ENCODE results near the gene GPR17.

Gene GPR17

DNA sequence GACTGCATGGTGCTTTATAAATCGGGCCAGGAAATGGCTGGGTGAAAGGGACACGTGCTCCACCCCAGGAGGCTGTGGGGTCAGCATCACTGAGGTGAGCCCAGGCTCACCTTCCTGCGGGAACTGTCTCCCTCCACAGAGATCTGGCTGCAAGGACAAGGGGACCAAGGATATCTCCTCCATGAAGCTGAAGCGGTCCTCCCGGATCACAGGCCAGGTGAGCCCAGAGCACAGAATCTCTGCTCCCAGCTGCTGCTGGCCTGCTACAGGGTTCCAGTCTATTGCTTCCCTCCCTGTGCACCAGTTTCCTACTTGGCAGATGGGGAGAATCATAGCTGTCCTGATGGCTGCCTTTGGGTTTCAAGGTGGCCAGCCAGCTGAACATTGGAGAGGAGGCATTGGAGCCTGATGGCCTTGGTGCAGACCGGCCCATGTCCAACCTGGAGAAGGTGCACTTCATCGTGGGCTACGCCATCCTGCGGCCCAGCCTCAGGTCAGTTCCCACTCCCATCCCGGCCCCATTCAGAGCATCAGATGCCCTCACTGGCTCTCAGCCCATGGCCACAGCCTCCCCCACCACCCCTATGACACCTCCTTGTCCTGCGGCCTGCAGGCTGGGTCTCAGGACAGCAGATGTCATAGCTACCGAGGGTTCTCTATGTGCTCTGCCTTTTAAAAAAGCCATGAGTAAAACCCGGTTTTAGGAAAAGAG, 33.7 kb upstream of the GPR17 start:
- H3K4me2 ChIP-seq (ENCODE audit: low read length), result no peak overlapping the region
- peaks cover 6% of the 10 kb centered on the region for H3K4me1 ChIP-seq (ENCODE audit: control insufficient read depth, low read length)
- H3K27me3 ChIP-seq (ENCODE audit: control insufficient read depth, low read length), result peaks cover 8% of the 10 kb centered on the region
- no peak overlapping the region for H3K27ac ChIP-seq (ENCODE audit: low read depth, low read length)
- H3K79me2 ChIP-seq (ENCODE audit: control insufficient read depth, low read length), result no peaks in the 10 kb centered on the region
- no peaks in the 10 kb centered on the region for H3K36me3 ChIP-seq (ENCODE audit: control insufficient read depth, low read length)
- no peak overlapping the region for H3K4me3 ChIP-seq (ENCODE audit: low read length)
- H3K9me2 ChIP-seq (replicated peaks; ENCODE audit: control insufficient read depth, low read length), result no peaks in the 10 kb centered on the region
- TF ChIP-seq, protein P1, sequence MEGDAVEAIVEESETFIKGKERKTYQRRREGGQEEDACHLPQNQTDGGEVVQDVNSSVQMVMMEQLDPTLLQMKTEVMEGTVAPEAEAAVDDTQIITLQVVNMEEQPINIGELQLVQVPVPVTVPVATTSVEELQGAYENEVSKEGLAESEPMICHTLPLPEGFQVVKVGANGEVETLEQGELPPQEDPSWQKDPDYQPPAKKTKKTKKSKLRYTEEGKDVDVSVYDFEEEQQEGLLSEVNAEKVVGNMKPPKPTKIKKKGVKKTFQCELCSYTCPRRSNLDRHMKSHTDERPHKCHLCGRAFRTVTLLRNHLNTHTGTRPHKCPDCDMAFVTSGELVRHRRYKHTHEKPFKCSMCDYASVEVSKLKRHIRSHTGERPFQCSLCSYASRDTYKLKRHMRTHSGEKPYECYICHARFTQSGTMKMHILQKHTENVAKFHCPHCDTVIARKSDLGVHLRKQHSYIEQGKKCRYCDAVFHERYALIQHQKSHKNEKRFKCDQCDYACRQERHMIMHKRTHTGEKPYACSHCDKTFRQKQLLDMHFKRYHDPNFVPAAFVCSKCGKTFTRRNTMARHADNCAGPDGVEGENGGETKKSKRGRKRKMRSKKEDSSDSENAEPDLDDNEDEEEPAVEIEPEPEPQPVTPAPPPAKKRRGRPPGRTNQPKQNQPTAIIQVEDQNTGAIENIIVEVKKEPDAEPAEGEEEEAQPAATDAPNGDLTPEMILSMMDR (IDR thresholded peaks at IDR 0.05; ENCODE audit: low read depth, low read length, poor library complexity, severe bottlenecking), result no peak
- no peak for TF ChIP-seq EZH2phosphoT487 (IDR thresholded peaks at IDR 0.05; ENCODE audit: borderline replicate concordance, low read length)
- no peaks in the 10 kb centered on the region for H3F3A ChIP-seq (ENCODE audit: control insufficient read depth, insufficient read depth)
- H3K9me3 ChIP-seq (ENCODE audit: control insufficient read depth, insufficient read depth, low read length), result no peaks in the 10 kb centered on the region
- H4K20me1 ChIP-seq (ENCODE audit: control insufficient read depth, insufficient read depth, low read depth, low read length), result no peaks in the 10 kb centered on the region

DNA sequence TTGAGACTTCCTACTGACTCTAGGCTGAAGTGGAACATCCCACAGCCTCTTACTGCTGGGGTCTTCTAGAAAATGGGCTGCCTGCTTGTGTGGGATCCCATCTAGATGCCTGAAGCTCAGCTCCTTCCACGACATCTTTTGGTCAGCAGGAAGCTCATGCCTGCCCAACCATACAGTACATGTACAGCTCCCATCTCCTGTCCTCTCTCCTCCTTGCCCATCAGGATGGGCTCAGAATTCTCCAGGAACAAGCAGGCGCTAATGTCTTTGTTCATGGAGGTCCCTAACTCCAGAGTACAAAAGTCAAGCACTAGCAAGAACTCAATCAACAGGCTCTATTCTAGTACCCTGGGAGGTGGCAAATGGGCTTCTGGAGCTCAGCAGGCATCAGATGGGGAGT, 31.7 kb upstream of the GPR17 start:
- no peaks in the 10 kb centered on the region for H3K4me1 ChIP-seq (ENCODE audit: control insufficient read depth, low read length)
- no peak overlapping the region for H3K4me3 ChIP-seq (ENCODE audit: low read length)
- no peaks in the 10 kb centered on the region for H4K20me1 ChIP-seq (ENCODE audit: control insufficient read depth, insufficient read depth, low read depth, low read length)
- H3K4me2 ChIP-seq (ENCODE audit: low read length), result no peak overlapping the region
- peaks cover 8% of the 10 kb centered on the region for H3K27me3 ChIP-seq (ENCODE audit: control insufficient read depth, low read length)
- H3F3A ChIP-seq (ENCODE audit: control insufficient read depth, insufficient read depth), result no peaks in the 10 kb centered on the region
- H3K9me2 ChIP-seq (replicated peaks; ENCODE audit: control insufficient read depth, low read length), result no peaks in the 10 kb centered on the region
- TF ChIP-seq EZH2phosphoT487 (IDR thresholded peaks at IDR 0.05; ENCODE audit: borderline replicate concordance, low read length), result no peak
- TF ChIP-seq, protein P1 (IDR thresholded peaks at IDR 0.05; ENCODE audit: low read depth, low read length, poor library complexity, severe bottlenecking), result no peak
- H3K36me3 ChIP-seq (ENCODE audit: control insufficient read depth, low read length), result no peaks in the 10 kb centered on the region
- H3K79me2 ChIP-seq (ENCODE audit: control insufficient read depth, low read length), result no peaks in the 10 kb centered on the region
- H3K27ac ChIP-seq (ENCODE audit: low read depth, low read length), result no peak overlapping the region
- no peaks in the 10 kb centered on the region for H3K9me3 ChIP-seq (ENCODE audit: control insufficient read depth, insufficient read depth, low read length)

DNA sequence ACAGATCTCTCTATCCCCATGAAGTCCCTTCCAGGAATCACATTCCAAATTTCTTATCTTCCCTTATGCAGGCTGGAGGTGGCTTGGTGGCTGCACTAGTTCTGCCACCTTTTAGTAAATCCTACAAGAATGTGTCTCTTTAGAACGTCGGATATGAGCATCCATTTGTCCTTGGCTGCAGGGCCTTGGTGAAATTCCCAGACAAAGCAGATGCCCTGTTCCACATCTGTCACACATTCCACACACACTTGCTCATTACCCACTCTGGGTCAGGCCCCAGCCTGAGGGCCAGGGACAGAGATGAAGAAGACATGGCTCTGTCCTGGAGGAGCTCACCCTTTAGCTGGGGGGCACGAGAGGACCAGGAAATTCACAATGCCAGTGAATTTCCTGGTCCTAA, 31.2 kb upstream of the GPR17 start:
- H3K9me3 ChIP-seq (ENCODE audit: control insufficient read depth, insufficient read depth, low read length), result no peaks in the 10 kb centered on the region
- H3K4me2 ChIP-seq (ENCODE audit: low read length), result no peak overlapping the region
- H3K4me3 ChIP-seq (ENCODE audit: low read length), result no peak overlapping the region
- no peaks in the 10 kb centered on the region for H3K9me2 ChIP-seq (replicated peaks; ENCODE audit: control insufficient read depth, low read length)
- H3K79me2 ChIP-seq (ENCODE audit: control insufficient read depth, low read length), result no peaks in the 10 kb centered on the region
- H3K27me3 ChIP-seq (ENCODE audit: control insufficient read depth, low read length), result peaks cover 8% of the 10 kb centered on the region
- TF ChIP-seq, protein P1 (IDR thresholded peaks at IDR 0.05; ENCODE audit: low read depth, low read length, poor library complexity, severe bottlenecking), result no peak
- no peak for TF ChIP-seq EZH2phosphoT487 (IDR thresholded peaks at IDR 0.05; ENCODE audit: borderline replicate concordance, low read length)
- no peak overlapping the region for H3K27ac ChIP-seq (ENCODE audit: low read depth, low read length)
- peaks cover 2% of the 10 kb centered on the region for H3K4me1 ChIP-seq (ENCODE audit: control insufficient read depth, low read length)
- no peaks in the 10 kb centered on the region for H3K36me3 ChIP-seq (ENCODE audit: control insufficient read depth, low read length)
- H4K20me1 ChIP-seq (ENCODE audit: control insufficient read depth, insufficient read depth, low read depth, low read length), result no peaks in the 10 kb centered on the region
- H3F3A ChIP-seq (ENCODE audit: control insufficient read depth, insufficient read depth), result no peaks in the 10 kb centered on the region

Measured in DOHH2 (cell line).